Central memory CD4-positive, alpha-beta T cell (primary cell): ENCODE data around the gene MEIKIN.

Source experiments
- DNase-seq: peaks from one replicate; pipeline ENCODE4 v3.0.0; 2022

Gene MEIKIN

DNA sequence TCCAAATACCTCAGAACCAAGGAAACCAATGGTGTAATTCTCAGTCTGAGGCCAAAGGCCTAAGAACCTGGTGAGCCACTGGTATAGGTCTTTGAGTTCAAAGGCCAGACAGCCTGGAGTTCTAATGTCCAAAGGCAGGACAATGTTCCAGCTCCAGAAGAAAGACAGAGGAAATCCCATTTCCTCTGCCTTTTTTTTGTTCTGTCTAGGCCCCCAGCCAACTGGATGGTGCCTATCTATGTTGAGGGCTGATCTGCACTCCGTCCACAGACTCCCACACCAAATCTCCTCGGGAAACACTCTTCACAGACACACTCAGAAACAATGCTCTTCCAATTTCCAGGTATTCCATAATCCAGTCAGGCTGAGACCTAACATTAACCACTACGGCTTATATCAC lies 178.8 kb downstream of the MEIKIN start:
- no peak for DNase-seq

DNA sequence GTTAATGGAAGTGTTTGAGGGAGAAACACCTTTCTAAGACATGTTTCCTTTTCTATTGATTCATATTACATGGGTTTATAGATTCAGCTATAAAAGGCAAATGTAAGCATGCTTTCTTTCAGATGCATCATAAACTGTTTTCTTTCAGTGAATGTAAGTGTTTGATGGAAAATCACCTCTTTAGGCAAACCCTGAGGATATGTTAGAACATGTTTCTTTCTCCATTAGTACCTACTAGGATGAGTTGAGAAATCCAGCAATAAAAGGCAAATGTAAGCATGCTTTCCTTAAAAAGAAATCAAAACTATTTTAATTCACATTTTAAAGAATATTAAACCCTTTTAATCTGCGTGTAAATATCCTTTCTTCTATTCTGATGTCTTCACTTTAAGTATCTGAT lies 180.2 kb downstream of the MEIKIN start:
- DNase-seq: no peak

DNA sequence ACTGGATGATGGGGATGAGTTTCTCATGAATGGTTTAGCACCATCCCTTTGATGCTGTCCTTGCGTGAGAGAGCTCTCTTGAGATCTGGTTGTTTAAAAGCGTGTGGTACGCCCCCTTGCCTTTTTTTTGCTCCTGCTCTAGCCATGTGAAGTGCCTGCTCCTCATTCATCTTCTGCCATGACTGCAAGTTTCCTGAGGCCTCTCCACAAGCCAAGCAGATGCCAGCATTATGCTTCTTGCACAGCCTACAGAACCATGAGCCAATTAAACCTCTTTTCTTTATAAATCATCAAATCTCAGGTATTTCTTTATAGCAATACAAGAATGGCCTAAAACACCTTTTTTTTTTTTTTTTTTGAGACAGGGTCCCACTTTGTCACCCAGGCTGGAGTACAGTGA lies 181.5 kb downstream of the MEIKIN start:
- no peak for DNase-seq

DNA sequence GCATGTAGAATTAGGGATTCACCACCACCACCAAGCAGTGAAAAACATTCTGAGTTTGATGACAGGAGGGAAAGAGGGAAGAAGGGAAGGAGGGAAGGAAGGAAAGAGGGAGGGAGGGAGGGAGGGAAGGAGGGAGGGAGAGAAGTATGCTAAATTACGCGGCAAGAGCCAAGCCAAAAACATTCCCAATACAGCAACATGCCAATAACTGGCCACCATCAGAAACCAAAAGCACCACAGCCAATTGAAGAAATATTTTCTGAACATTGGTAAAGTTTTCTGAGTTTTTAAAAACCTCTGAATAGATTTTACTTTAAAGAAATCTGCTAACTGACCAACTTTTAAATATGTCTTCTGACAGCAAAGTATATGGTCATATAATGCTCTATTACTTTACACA lies 184.7 kb downstream of the MEIKIN start:
- DNase-seq: no peak

DNA sequence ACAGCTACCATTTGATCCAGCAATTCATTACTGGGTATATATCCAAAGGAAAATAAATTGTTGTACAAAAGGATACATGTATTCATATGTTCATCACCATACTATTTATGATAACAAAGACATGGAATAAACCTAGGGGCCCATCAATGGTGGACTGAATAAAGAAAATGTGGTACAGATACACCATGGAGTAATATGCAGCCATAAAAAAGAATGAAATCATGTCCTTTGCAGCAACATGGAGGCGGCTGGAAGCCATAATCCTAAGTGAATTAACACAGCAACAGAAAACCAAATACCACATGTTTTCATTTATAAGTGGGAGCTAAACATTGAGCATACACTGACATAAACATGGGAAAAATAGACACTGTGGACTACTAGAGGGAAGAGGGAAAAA lies 185.8 kb downstream of the MEIKIN start:
- no peak for DNase-seq

DNA sequence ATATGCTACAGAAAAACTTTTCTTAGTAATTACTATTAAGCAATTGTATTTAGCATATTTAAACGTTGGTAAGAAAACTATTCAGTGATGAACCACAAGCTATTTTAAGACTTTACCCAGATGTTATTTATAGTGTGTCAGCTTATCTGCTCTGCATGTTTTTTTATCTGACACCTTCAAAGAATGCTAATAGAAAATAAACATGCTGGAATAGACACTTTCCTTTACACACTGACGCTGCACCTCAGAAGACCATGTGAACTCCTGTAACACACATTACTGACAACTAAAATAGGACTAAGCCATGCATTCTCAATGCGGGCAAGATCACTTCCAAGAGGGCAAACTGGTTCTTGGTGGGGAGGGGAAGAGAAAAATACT lies 187.0 kb downstream of the MEIKIN start:
- DNase-seq: no peak

DNA sequence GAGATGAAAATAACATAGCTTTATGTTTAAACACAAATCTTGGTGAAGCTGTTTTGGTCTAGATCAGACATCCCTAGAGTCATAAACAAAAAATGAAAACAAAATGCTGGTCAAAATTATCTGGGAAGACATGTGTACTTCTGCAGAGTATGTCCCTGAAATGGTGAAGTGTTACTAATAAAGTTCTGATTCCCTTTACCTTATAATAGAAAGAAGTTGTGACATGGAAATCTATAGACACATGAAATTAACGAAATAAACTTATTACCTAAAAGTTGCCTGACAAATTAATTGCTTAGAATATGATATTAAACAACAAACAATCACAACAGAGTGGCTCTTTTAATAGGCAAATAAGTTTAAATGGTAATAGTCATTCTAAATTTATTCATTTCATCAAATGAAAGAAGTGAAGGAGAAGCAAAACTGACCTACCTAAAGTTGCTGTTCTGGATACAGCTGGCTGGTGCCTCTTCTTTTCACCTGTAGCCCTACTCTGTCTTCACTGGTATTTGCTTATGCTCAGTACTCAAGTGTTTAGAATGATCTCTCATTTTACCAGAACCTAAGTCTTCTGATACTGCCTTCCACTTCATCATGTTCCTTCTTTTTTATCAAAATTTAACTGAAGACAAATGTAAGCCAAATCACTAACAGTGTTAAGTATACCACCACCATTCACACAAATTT lies 187.5 kb downstream of the MEIKIN start:
- DNase-seq: no peak
